Measurements from ENCODE around the gene MRPL28. TPM values are rescaled to one million over a fixed set of nuclear protein-coding genes. Genes with fewer than 3 reads are reported as not detected.

The MRPL28 gene
- total RNA-seq (2022; extraction: Qiagen RNA extraction): 122 to 138 TPM (median 130 TPM) in 5 replicates

DNA sequence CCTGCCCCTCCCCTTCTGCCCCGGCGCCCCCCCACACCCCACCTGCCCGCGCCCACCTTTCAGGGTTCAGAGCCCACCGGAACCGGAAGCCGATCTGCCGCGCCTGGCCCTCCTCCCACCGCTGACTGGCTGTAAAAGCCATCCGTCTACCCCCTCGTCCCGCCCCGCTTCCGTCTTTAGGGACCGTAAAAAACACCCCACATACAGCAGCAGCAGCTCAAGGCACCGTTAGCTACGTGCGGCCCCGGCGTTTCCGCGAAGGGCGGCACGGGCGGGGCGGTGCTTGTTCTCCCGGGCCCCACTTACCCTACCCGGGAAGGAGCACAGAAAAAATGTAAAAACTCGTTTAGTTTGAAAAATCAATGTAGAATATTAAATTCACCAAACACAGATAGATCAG, at the start of gene MRPL28:
MRPL28 (minus strand) TSS at position 96 of the 400 bp plus-strand sequence. CDS start 320 bp downstream, outside the sequence.

DNA sequence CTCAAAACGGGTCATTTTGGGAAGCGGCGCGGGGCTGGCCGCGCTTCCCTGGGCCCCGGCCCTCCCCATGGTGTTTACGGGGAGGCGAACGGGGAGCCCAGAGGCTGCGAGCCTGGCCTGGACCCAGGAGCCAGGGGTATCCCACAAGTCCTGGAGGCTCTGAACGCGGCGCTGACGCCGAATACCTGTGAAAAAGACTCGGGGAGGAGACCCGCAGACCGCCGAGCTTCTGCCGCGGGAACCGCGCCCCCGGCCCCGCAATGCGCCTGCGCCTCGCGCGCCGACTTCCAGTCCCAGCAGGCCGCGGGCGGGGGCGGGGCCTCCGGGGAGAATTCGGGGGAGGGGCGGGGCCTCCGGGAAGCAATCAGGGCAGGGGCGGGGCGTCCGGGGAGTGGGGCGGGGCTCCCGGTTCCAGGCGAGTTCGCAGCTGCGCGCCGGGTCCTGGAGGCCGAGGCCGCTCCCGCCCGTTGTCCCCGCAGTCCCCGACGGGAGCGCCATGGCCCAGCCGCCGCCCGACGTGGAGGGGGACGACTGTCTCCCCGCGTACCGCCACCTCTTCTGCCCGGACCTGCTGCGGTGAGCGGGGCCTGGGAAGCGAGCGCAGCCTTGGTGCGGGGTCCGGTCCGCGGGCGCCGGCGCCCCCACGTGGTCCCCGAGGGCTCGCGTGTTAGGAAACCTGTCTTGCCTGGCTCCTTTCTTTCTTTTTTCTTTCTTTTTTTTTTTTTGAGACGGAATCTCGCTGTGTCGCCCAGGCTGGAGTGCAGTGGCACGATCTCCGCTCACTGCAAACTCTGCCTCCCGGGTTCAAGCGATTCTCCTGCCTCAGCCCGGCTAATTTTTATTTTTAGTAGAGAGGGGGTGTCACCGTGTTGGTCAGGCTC, 31.4 kb upstream of the MRPL28 start, which contains the start of gene DECR2:
DECR2 (plus strand) TSS at position 418 of the 881 bp plus-strand sequence; CDS start at position 497, 79 bp downstream.

DNA sequence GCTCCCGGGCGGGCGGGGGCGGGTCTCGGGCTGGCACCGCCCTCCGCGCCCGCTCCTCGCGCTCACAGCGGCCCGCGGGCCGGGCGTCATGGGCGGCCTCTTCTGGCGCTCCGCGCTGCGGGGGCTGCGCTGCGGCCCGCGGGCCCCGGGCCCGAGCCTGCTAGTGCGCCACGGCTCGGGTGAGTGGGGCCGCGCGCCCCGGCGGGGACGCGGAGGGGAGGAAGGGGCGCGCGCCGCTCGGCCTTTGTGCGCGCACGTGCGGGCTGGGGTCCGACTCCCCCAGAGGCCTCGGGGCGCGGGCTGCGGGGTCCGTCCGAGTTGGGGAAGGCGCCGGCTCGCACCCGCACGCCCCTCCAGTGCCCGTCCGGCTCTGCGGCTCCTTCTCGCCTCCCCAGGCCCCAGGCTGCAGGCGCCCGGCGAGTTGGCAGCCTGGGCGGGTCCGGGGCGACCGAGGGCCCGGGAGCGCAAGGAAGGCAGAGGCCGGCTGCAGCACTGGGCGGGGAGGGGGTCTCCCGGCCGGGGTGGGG, 26.9 kb upstream of the MRPL28 start, which contains the start of gene NME4:
NME4 (plus strand) TSS at position 65 of the 527 bp plus-strand sequence; CDS start at position 89, 24 bp downstream.

DNA sequence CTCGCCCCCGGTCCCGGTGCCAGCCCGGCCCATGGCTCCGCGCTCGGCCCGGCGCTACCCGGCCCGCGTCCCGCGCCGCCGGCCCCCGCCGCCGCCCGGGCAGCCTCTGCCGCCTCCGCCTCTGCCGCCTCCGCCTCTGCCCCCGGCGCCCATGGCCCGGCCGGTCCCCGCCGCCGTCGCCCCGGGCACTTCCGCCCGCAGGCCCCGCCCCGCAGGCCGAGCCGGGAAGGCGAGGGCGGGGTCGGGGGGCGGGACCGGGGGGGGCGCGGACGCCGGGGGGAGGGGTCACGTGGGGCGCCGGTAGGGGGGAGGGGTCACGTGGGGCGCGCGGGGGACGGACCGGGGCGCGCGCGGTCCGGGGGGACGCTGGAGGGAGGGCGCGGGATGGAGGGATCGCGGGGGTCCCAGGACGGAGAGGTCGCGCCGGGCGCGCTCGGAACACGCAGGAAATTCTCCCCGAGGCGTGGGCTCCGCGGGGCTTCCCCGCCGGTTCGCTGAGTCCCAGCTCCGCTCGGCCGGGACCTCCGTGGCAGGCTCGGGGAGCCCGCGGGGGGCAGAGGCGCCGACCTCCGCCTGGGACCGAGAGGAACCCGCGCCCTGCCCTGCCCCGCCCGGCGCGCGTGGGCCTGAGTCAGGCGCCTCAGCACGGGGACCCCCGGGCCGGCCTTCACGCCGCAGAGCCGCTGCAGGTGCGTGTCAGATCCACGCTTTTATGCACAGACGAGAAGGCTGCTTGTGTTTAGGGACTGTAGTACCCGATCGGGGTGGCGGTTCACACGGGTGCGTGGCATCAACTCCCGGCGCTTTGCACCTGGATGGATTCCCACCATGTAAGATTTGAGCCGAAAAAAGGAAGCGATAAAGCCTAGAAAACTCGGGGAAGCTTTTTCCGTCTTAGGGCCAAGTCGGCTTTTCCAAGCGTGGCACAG, 11.7 kb upstream of the MRPL28 start, which contains the start of gene PGAP6:
PGAP6 (minus strand) TSS at position 190 of the 929 bp plus-strand sequence; CDS start at position 33, 157 bp downstream.

DNA sequence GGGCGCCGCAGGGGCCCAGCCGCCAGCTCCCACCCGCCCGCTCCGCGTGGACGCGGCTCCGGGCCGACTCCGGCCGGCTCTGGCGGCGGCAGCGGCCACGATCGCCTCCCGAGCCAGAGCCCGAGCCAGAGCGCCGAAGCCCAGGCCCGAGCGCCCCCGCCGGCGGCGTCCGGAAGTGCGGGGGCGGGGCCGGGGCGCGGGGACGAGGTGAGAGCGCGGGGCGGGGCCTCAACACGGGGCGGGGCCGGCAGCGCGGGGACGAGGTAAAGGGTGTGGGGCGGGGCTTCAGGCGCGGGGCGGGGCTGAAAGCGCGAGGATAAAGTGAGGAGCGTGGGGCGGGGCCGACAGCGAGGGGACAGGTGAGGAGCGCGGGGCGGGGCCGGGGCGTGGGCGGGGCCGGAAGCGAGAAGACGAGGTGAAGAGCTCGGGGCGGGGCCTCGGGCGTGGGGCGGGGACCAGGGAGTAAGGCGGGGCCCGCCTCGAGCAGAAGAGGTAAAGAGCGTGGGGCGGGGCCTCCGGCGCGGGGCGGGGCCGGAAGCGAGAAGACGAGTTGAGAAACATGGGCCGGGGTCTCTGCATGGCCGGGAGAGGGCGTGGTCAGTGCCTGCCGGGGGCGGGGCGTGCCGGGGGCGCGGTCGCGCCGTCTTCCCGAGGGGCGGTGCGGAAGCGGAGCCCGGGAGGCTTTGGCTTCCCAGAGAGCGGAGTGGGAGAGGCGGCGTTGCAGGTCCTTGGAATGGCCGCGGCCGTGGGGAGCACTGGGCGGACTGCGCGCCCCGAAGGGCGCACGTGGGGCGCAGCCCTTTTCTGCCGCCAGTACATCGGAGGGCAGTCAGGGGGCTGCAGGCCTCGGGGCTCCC, 17.6 kb downstream of the MRPL28 start, which contains the start of gene AXIN1:
AXIN1 (minus strand) TSS at position 177 of the 857 bp plus-strand sequence. CDS start 5,698 bp downstream, outside the sequence.

Other genes starting within 250 kb of the MRPL28 start
- gene NPRL3, start 231.9 kb downstream of the MRPL28 start, total RNA-seq (2022; extraction: Qiagen RNA extraction): 21.7 to 30.8 TPM (median 29.6 TPM) in 5 replicates
- gene HBZ, start 217.9 kb downstream of the MRPL28 start, total RNA-seq (2022; extraction: Qiagen RNA extraction): 0.14 TPM in 1 of 5 replicates, not detected in the others
- not detected in 5 replicates for gene HBM, start 204.6 kb downstream of the MRPL28 start, total RNA-seq (2022; extraction: Qiagen RNA extraction)
- gene HBA2, start 197.7 kb downstream of the MRPL28 start, total RNA-seq (2022; extraction: Qiagen RNA extraction): 0.24 to 0.60 TPM (median 0.47 TPM) in 4 of 5 replicates, not detected in the other
- gene HBA1, start 193.9 kb downstream of the MRPL28 start, total RNA-seq (2022; extraction: Qiagen RNA extraction): 0.78 to 1.9 TPM (median 1.1 TPM) in 5 replicates
- gene HBQ1, start 190.1 kb downstream of the MRPL28 start, total RNA-seq (2022; extraction: Qiagen RNA extraction): 4.4 to 9.2 TPM (median 6.8 TPM) in 5 replicates
- gene LUC7L, start 141.1 kb downstream of the MRPL28 start, total RNA-seq (2022; extraction: Qiagen RNA extraction): 48.6 to 54.3 TPM (median 52.6 TPM) in 5 replicates
- gene FAM234A, start 135.7 kb downstream of the MRPL28 start, total RNA-seq (2022; extraction: Qiagen RNA extraction): 44.1 to 50.9 TPM (median 47.7 TPM) in 5 replicates
- gene RGS11, start 94.6 kb downstream of the MRPL28 start, total RNA-seq (2022; extraction: Qiagen RNA extraction): 3.5 to 5.6 TPM (median 5.3 TPM) in 5 replicates
- 2.4 to 3.5 TPM (median 3.3 TPM) in 5 replicates for gene ARHGDIG, start 89.9 kb downstream of the MRPL28 start, total RNA-seq (2022; extraction: Qiagen RNA extraction)
- 0.42 to 0.74 TPM (median 0.48 TPM) in 5 replicates for gene PDIA2, start 87.4 kb downstream of the MRPL28 start, total RNA-seq (2022; extraction: Qiagen RNA extraction)
- gene AXIN1, start 17.8 kb downstream of the MRPL28 start, total RNA-seq (2022; extraction: Qiagen RNA extraction): 26.1 to 36.7 TPM (median 35.3 TPM) in 5 replicates
- gene PGAP6, start 11.4 kb upstream of the MRPL28 start, total RNA-seq (2022; extraction: Qiagen RNA extraction): 25.0 to 40.2 TPM (median 40.2 TPM) in 5 replicates
- 274 to 468 TPM (median 443 TPM) in 5 replicates for gene NME4, start 26.7 kb upstream of the MRPL28 start, total RNA-seq (2022; extraction: Qiagen RNA extraction)
- 19.7 to 30.5 TPM (median 29.6 TPM) in 5 replicates for gene DECR2, start 31.3 kb upstream of the MRPL28 start, total RNA-seq (2022; extraction: Qiagen RNA extraction)
- gene RAB11FIP3, start 55.1 kb upstream of the MRPL28 start, total RNA-seq (2022; extraction: Qiagen RNA extraction): 19.3 to 25.6 TPM (median 21.6 TPM) in 5 replicates
- gene CAPN15, start 157.2 kb upstream of the MRPL28 start, total RNA-seq (2022; extraction: Qiagen RNA extraction): 43.1 to 85.3 TPM (median 79.8 TPM) in 5 replicates
- 0.11 to 0.21 TPM (median 0.16 TPM) in 5 replicates for gene PRR35, start 189.9 kb upstream of the MRPL28 start, total RNA-seq (2022; extraction: Qiagen RNA extraction)
- gene NHLRC4, start 196.5 kb upstream of the MRPL28 start, total RNA-seq (2022; extraction: Qiagen RNA extraction): 0.18 to 0.31 TPM (median 0.23 TPM) in 5 replicates
- gene PIGQ, start 199.4 kb upstream of the MRPL28 start, total RNA-seq (2022; extraction: Qiagen RNA extraction): 29.7 to 46.5 TPM (median 42.0 TPM) in 5 replicates
- 13.6 to 21.0 TPM (median 19.8 TPM) in 5 replicates for gene RAB40C, start 219.5 kb upstream of the MRPL28 start, total RNA-seq (2022; extraction: Qiagen RNA extraction)

Measured in A549 treated with CORT108297 at 1 μM for 4 hours (cell line).